GM12872 (cell line): ENCODE results near the gene DNMT3A.

Experiments
- TF ChIP-seq, protein P1 (sequence below): IDR thresholded peaks from 3 replicates; pipeline ENCODE4 v1.5.1; 2011; ENCODE audit warnings: low read depth, mild to moderate bottlenecking, low read length, moderate library complexity; ENCODE audit not compliant: insufficient read depth

The DNMT3A gene

GRCh38 chr2:25363733-25364132 is 22.0 kb upstream of the DNMT3A start:
- TF ChIP-seq, protein P1, sequence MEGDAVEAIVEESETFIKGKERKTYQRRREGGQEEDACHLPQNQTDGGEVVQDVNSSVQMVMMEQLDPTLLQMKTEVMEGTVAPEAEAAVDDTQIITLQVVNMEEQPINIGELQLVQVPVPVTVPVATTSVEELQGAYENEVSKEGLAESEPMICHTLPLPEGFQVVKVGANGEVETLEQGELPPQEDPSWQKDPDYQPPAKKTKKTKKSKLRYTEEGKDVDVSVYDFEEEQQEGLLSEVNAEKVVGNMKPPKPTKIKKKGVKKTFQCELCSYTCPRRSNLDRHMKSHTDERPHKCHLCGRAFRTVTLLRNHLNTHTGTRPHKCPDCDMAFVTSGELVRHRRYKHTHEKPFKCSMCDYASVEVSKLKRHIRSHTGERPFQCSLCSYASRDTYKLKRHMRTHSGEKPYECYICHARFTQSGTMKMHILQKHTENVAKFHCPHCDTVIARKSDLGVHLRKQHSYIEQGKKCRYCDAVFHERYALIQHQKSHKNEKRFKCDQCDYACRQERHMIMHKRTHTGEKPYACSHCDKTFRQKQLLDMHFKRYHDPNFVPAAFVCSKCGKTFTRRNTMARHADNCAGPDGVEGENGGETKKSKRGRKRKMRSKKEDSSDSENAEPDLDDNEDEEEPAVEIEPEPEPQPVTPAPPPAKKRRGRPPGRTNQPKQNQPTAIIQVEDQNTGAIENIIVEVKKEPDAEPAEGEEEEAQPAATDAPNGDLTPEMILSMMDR, result no peak

DNA sequence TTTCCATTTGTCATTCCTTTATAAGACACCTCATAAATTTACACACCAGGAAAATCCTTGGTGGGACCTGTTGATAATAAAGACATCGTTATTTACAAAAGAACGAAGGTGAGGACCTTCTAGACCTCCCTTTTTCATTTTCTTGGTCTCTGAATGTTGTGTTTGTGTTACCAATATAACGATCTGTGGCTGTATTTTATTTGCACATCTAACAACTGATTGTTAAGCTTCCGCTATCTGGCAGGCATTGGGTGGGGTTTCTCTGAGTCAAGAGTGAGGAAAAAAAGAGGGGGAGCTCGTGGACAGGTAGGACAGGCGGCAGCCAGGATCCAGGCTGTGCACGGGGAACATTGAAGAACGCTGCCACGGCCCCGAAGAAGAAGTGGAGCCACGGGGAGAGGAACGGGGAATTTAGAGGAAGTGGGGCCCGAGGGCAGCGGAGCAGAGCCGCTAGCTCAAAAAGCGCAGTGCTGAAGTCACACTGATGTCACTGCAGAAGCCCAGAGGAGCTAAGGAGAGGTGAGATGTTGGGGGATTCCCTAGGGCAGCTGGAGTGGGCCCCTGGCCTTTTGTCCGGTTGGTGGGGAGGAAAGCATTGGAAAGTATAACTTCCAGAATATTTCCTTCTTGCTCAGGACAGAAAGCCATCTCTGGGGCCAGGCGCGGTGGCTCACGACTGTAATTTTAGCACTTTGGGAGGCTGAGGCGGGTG is 20.9 kb upstream of the DNMT3A start:
- TF ChIP-seq, protein P1, result no peak

DNA sequence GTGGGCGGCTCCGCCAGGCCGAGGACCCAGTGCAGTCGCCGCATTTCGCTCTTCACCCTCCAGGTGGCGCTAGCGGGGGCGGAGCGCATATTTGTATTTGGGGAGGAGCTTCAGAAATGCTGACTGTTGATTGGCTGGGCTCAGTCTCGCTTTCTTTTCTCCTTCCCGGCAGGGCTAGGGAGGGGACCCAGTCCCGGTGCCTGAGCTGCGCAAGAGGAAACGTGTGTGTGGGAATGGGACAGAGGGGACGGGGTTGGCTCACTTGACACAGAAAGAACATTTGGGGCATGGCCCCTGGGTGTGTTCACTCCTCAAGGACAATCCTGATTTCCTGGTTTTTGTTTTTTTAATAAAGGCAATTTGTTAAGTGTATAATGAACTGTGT is 20.3 kb upstream of the DNMT3A start:
- TF ChIP-seq, protein P1, result peak; percentile 97

- TF ChIP-seq, protein P1, result no peak
Measured at GRCh38 chr2:25361261-25362048, 19.7 kb upstream of the DNMT3A start.

- TF ChIP-seq, protein P1, result no peak
Measured at GRCh38 chr2:25358836-25359235, 17.1 kb upstream of the DNMT3A start.

DNA sequence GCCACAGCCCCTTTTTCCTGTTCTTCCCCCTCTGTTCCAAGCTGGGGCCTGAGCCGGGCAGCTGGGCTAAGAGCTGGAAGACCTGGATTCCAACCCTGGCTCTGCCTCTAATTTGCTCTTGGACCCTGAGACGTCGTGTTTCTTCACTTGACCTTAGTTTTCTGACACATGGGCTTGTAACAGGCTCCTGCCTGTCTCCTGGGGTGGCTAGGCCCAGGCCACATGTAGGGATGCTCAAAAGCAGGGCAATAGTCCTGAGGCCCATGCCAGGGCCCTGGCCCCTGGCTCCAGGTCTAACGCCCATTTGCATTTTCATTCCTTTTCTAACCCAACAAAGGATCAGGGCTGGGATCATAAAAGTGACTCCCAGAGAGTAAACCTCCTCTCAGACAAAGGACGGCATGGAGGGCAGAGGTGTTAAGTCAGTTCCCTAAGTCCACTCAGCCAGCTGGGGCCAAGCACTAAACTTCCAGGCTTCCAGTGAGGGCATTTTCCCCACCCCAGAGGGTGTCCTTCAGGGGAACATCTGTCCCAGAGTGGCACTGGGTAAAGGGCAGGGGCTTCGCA is 16.6 kb upstream of the DNMT3A start:
- TF ChIP-seq, protein P1, result no peak

GRCh38 chr2:25356088-25356487 is 14.4 kb upstream of the DNMT3A start:
- TF ChIP-seq, protein P1, result no peak
